Trophoblast cell (in vitro differentiated cells and primary cell): ENCODE data around the gene TRIM9.
A peak's percentile ranks its signal among the peaks of the same experiment; 100 is the strongest.

ENCODE experiments used
- DNase-seq, 2 donors: peaks; one replicate each; pipeline ENCODE4 v3.0.0-alpha.2; 2016
- H2AFZ ChIP-seq: 2 replicates; pipeline ENCODE4 v1.6.1; 2013; ENCODE audit warnings: low read length, moderate library complexity, mild to moderate bottlenecking; ENCODE audit not compliant: insufficient read depth, poor library complexity
- H2AK5ac ChIP-seq: 2 replicates; pipeline ENCODE4 v1.6.1; 2013; ENCODE audit warnings: mild to moderate bottlenecking, low read length
- H2BK120ac ChIP-seq: 2 replicates; pipeline ENCODE4 v1.6.1; 2013; ENCODE audit warnings: low read length, mild to moderate bottlenecking, moderate library complexity; ENCODE audit not compliant: insufficient read depth, poor library complexity
- H2BK12ac ChIP-seq: 2 replicates; pipeline ENCODE4 v1.6.1; 2013; ENCODE audit warnings: mild to moderate bottlenecking, low read length, moderate library complexity
- H2BK5ac ChIP-seq: 2 replicates; pipeline ENCODE4 v1.6.1; 2013; ENCODE audit warnings: low read length, low read depth, moderate library complexity, mild to moderate bottlenecking; ENCODE audit not compliant: poor library complexity
- H3K14ac ChIP-seq: 2 replicates; pipeline ENCODE4 v1.6.1; 2013; ENCODE audit warnings: mild to moderate bottlenecking, low read length
- H3K18ac ChIP-seq: 2 replicates; pipeline ENCODE4 v1.6.1; 2013; ENCODE audit warnings: mild to moderate bottlenecking, low read length
- H3K23ac ChIP-seq: 2 replicates; pipeline ENCODE4 v1.6.1; 2013; ENCODE audit warnings: low read length
- H3K27ac ChIP-seq: 2 replicates; pipeline ENCODE4 v1.5.1; 2013; ENCODE audit warnings: low read depth, mild to moderate bottlenecking, inconsistent platforms, low read length, moderate library complexity
- H3K27me3 ChIP-seq: 2 replicates; pipeline ENCODE4 v1.6.1; 2013; ENCODE audit warnings: inconsistent platforms, mild to moderate bottlenecking, low read length, moderate library complexity; ENCODE audit not compliant: insufficient read depth
- H3K36me3 ChIP-seq, 2 experiments: 1 replicate in 1 of 2; 2 replicates in 1 of 2; pipeline ENCODE4 v1.6.1; 2013; ENCODE audit warnings: low read length in 2 of 2, mild to moderate bottlenecking in 2 of 2, moderate library complexity in 1 of 2; ENCODE audit not compliant: insufficient read depth in 2 of 2, control insufficient read depth in 1 of 2
- H3K4ac ChIP-seq: 2 replicates; pipeline ENCODE4 v1.6.1; 2013; ENCODE audit warnings: low read depth, mild to moderate bottlenecking, low read length, moderate library complexity
- H3K4me1 ChIP-seq, 2 experiments: 1 replicate in 1 of 2; 2 replicates in 1 of 2; pipeline ENCODE4 v1.6.1; 2013; ENCODE audit warnings: low read length in 2 of 2, mild to moderate bottlenecking in 2 of 2, moderate library complexity in 1 of 2; ENCODE audit not compliant: insufficient read depth in 2 of 2, control insufficient read depth in 1 of 2
- H3K4me2 ChIP-seq: 2 replicates; pipeline ENCODE4 v1.6.1; 2013; ENCODE audit warnings: inconsistent platforms, mild to moderate bottlenecking, low read length, moderate library complexity
- H3K4me3 ChIP-seq: 2 replicates; pipeline ENCODE4 v1.5.1; 2013; ENCODE audit warnings: mild to moderate bottlenecking, low read depth, low read length, inconsistent platforms
- H3K79me1 ChIP-seq: one replicate; pipeline ENCODE4 v1.6.1; 2013; ENCODE audit warnings: low read length
- H3K79me2 ChIP-seq: 2 replicates; pipeline ENCODE4 v1.6.1; 2013; ENCODE audit warnings: low read length, mild to moderate bottlenecking; ENCODE audit not compliant: control insufficient read depth, insufficient read depth, poor library complexity
- H3K9ac ChIP-seq: 2 replicates; pipeline ENCODE4 v1.6.1; 2013; ENCODE audit warnings: mild to moderate bottlenecking, low read length
- H3K9me3 ChIP-seq: 2 replicates; pipeline ENCODE4 v1.6.1; 2013; ENCODE audit warnings: low read depth, mild to moderate bottlenecking, control low read depth, inconsistent platforms, low read length; ENCODE audit not compliant: insufficient read depth
- H4K12ac ChIP-seq: 2 replicates; pipeline ENCODE4 v1.6.1; 2013; ENCODE audit warnings: low read depth, mild to moderate bottlenecking, low read length, moderate library complexity
- H4K8ac ChIP-seq: 2 replicates; pipeline ENCODE4 v1.6.1; 2013; ENCODE audit warnings: low read depth, mild to moderate bottlenecking, low read length, moderate library complexity
- H4K91ac ChIP-seq: one replicate; pipeline ENCODE4 v1.6.1; 2013; ENCODE audit warnings: low read depth, mild to moderate bottlenecking, low read length, moderate library complexity
- WGBS: extraction: QIAGEN DNeasy Blood & Tissue Kit; methylation state at CpG from one replicate; pipeline ENCODE4 v1.1.7; 2013; ENCODE audit warnings: missing lambda C conversion rate; ENCODE audit not compliant: insufficient read length, insufficient coverage; ENCODE audit errors: extremely low coverage; 5-methylcytosine and 5-hydroxymethylcytosine counted together

The TRIM9 gene

GRCh38 chr14:51041108-51041531 is 53.8 kb downstream of the TRIM9 start:
- no peak overlapping the region for H2BK120ac ChIP-seq
- no peaks in the 10 kb centered on the region for H3K36me3 ChIP-seq
- no peaks in the 10 kb centered on the region for H3K4me1 ChIP-seq
- DNase-seq: no peak
- no peak overlapping the region for H3K18ac ChIP-seq
- no peak overlapping the region for H2AK5ac ChIP-seq
- no peak overlapping the region for H3K23ac ChIP-seq
- H3K4me2 ChIP-seq: no peak overlapping the region
- H2BK5ac ChIP-seq: no peak overlapping the region
- H2BK12ac ChIP-seq: no peak overlapping the region
- H3K4ac ChIP-seq: no peak overlapping the region
- H3K14ac ChIP-seq: no peak overlapping the region
- no peaks in the 10 kb centered on the region for H3K79me2 ChIP-seq
- H4K12ac ChIP-seq: no peak overlapping the region
- H2AFZ ChIP-seq: no peak overlapping the region
- no peaks in the 10 kb centered on the region for H3K27me3 ChIP-seq
- no peak overlapping the region for H3K4me3 ChIP-seq
- H4K8ac ChIP-seq: no peak overlapping the region
- H3K9me3 ChIP-seq: no peaks in the 10 kb centered on the region
- no peaks in the 10 kb centered on the region for H3K79me1 ChIP-seq
- H4K91ac ChIP-seq: no peak overlapping the region
- WGBS: no CpG with 5 or more reads among the region's 5 CpGs
- H3K27ac ChIP-seq: no peak overlapping the region
- no peak overlapping the region for H3K9ac ChIP-seq

DNA sequence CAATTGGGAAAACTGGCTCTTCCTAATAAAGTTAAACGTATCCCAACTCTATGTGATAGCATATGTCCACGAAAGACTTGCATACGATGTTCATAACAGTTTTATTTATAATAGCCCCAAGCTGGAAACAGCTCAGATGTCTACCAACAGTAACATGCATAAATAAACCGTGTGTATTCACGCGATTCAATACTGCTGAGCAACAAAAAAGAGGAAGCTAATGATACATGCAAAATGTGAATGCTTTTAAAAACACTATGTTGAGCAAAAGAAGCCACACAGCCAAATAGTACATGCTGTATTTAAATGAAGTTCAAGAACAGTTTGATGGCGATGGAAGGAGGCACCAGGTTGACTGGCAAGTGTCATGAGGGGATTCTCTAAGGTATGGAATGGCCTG is 55.7 kb downstream of the TRIM9 start:
- no peak overlapping the region for H3K4me3 ChIP-seq
- H3K36me3 ChIP-seq: no peaks in the 10 kb centered on the region
- H2AFZ ChIP-seq: no peak overlapping the region
- no peak overlapping the region for H4K91ac ChIP-seq
- H3K9me3 ChIP-seq: no peaks in the 10 kb centered on the region
- no peaks in the 10 kb centered on the region for H3K4me1 ChIP-seq
- no peak overlapping the region for H3K4ac ChIP-seq
- no peak overlapping the region for H3K23ac ChIP-seq
- no peak overlapping the region for H4K12ac ChIP-seq
- no CpG with 5 or more reads among the region's 7 CpGs for WGBS
- no peak overlapping the region for H2BK12ac ChIP-seq
- H3K27me3 ChIP-seq: no peaks in the 10 kb centered on the region
- no peak overlapping the region for H3K9ac ChIP-seq
- H3K27ac ChIP-seq: no peak overlapping the region
- no peak overlapping the region for H3K4me2 ChIP-seq
- no peak for DNase-seq
- no peak overlapping the region for H4K8ac ChIP-seq
- no peaks in the 10 kb centered on the region for H3K79me2 ChIP-seq
- no peak overlapping the region for H2AK5ac ChIP-seq
- H2BK120ac ChIP-seq: no peak overlapping the region
- no peak overlapping the region for H3K14ac ChIP-seq
- H2BK5ac ChIP-seq: no peak overlapping the region
- no peak overlapping the region for H3K18ac ChIP-seq
- no peaks in the 10 kb centered on the region for H3K79me1 ChIP-seq

DNA sequence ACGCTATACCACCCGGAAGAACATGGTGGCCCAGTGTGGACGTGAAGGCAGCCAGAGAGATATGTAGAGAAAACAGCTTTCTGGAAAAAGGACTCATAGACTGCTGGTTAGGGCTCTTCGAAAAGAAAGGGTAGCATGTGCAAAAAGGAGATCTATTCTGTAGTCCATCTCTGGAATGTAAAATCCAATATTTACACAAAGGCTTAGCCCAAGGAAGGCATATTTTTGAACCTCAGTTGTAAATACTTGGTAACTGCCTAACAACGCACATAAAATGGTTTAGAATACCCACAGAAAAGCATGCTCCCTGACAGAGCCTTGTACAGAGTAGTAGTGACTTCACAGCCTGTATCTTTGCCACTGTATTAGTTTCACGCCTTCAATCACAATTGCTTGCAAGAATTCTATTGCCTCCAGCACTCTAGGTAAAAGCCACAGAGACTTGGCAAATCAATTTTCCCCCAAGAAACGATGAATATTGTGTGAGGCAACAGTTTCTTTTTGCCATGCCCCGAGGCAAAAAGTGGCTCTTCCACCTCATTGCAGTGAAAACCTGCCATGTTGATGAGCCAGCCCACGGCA is 59.2 kb downstream of the TRIM9 start:
- Histone ChIP-seq H4K91ac (no peak overlapping the region), H3K9me3 (no peaks in the 10 kb centered on the region), H3K27ac (no peak overlapping the region), H2BK5ac (no peak overlapping the region), H3K4ac (no peak overlapping the region), H3K79me1 (no peaks in the 10 kb centered on the region), H2BK12ac (no peak overlapping the region), H2AFZ (no peak overlapping the region), H3K4me2 (no peak overlapping the region), H4K8ac (no peak overlapping the region), H3K4me1 (no peaks in the 10 kb centered on the region), H3K27me3 (no peaks in the 10 kb centered on the region), H4K12ac (no peak overlapping the region), H3K36me3 (no peaks in the 10 kb centered on the region), H2AK5ac (no peak overlapping the region), H3K79me2 (no peaks in the 10 kb centered on the region), H3K23ac (no peak overlapping the region), H3K9ac (no peak overlapping the region), H3K4me3 (no peak overlapping the region), H3K18ac (no peak overlapping the region), H2BK120ac (no peak overlapping the region), H3K14ac (no peak overlapping the region)
- peak; percentile 3 to 16 for DNase-seq
- WGBS: no CpG with 5 or more reads among the region's 9 CpGs

DNA sequence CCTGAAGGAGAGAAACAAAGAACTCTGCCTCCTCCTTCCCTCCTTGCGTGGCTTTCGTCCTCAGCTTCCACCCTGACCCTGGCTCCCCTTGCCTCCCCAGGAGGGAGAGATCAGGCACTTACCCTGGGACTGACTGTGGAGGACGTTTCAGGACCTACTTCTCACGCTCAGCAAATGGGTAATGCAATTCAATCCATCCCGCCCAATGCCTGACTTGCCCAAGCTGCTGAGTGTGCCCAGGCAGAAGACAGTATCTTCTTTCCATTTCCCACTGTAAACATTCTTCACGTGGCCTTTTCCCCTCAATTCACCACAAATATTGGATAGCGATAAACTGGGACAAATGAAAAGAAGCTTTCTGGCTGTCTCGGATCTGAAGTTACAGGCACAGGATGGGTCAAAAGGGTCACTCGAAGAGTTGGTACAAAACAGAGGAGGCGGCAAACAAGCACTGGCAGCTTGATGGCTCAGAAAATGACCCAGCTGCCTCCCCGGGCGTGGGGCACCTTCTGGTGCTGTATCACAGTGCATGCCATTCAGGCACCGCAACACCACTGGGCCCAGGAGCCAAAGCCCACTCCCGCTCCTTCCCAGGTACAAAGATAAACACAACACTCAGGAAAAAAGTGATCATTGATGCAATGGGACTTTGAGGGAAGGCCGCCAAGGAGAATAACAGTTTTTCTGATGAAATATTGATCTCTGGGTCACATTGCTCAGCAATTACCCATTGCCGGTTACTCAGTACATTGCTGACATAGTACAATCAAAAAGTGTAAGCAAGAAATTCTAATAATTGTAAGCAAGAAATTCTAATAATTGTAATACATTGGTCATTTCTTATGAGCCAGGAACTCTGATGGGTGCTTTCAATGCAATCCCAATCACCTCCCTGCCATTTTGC is 65.8 kb downstream of the TRIM9 start:
- Histone ChIP-seq H3K79me1 (no peaks in the 10 kb centered on the region), H3K27ac (no peak overlapping the region), H3K4me3 (no peak overlapping the region), H2BK120ac (no peak overlapping the region), H3K9ac (no peak overlapping the region), H3K14ac (no peak overlapping the region), H3K23ac (no peak overlapping the region), H2BK12ac (no peak overlapping the region), H3K4me1 (no peaks in the 10 kb centered on the region), H2BK5ac (no peak overlapping the region), H3K4ac (no peak overlapping the region), H4K8ac (no peak overlapping the region), H3K27me3 (no peaks in the 10 kb centered on the region), H3K4me2 (no peak overlapping the region), H2AK5ac (no peak overlapping the region), H3K9me3 (peaks cover 2% of the 10 kb centered on the region), H4K12ac (no peak overlapping the region), H2AFZ (no peak overlapping the region), H3K36me3 (no peaks in the 10 kb centered on the region), H3K18ac (no peak overlapping the region), H4K91ac (no peak overlapping the region), H3K79me2 (no peaks in the 10 kb centered on the region)
- no CpG with 5 or more reads among the region's 16 CpGs for WGBS
- DNase-seq: no peak
